GM21529 (cell line): ENCODE data around the gene OS9.

Source experiments
- ATAC-seq: cut with Tn5 transposase; IDR thresholded peaks from one replicate; pipeline ENCODE4 v1.9.1; 2021; ENCODE audit not compliant: unreplicated experiment

Gene OS9

DNA sequence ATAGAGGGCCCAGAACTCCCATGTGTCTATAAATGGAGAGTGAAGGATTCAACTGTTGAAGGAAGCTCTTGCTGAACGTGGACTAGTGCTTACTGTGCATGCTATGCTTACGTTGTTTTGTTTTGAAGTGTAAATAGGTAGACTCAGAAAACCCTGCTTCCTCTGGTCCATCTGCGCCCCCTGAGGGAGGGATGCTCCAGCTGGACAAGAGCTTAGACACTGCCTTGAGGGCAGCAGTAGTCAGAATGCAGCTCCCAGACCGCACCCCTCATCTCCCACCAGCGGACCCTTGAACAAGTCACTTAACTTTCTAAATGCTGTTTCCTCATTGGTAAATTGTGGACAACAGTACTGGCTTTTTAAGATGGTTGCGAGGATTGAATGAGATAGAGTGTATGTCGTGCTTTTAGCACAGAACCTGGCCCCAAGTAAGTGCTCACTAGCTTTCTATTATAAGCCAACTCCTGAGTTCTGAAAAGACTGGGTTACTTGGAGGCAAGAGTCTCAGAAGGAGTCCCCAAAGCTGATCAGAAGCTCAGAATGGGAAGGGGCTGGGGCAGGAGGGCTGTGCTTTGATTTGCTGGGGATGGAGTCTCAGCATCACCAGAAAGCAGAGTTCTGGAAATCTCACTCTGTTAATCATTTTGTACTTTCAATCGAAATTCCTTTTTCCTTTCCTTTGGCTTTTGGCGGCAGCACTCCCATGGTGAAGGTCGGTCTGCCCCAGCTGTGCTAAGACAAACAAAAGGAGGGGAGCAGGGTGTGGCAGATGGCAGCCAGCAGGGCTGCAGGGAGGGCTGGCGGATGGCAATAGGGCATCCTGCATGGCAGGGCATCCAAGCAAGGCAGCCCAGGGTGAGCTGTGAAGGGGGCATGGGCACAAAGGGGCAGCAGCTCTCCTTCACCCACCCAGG is 29.0 kb downstream of the OS9 start:
- no peak for ATAC-seq

DNA sequence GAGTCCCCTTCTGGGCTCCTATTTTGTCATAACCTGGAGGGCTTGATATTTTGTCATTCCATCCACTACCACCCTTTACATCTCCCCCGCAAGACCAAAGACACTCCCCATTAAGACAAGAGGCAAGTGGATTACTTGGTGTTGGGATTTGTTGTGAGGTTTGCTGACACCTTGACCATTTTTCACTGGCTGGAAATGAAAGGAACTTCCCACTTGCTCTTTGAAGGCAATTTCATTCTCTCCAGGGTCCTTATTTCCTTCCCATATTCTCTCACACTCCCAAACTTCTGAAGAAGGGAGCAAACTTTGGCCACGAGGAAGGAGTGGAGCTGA is 29.7 kb downstream of the OS9 start:
- no peak for ATAC-seq

DNA sequence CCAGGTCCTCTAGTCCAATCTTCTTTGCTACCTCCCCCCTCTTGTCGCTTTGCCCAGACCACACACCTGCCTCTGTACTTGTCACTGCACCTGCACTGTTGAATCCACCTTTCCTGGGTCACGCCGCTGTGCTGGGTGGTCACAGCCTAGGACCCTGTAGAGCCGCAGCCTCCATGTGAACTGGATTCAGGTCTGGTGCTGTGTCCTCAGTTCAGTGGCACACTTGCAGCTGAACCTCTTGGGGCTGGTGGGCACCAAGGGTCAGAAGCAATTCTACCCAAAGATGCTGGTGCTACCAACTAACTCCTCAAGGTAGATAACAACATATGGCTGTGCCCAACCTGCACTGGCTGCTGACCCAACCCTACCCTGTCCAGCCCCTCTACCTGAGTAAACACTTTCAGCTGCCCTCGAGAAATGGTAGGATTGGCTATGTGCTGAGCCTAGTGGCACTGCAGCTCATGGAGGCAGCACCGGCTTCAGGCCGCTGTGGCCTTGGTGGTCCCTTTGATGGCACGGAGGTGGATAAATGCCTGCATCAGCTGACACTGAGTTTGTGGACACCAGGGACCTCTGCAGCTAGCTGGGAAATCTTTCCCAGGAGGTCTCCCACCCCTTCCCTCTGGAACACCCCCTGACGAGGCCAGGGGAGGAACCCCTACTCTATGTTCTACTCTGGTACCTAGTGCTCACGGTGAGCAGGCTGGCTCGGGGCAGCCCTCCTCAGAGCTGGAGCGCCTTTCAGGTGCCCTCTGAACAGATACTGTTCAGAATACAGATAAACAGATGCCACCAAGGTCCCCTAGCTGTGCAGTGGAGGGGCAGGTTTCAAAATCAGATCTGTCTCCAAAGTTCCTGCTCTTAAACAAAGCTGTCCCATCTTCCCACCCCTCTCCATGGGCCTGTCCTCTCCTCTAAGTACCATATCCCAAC is 30.3 kb downstream of the OS9 start:
- no peak for ATAC-seq

DNA sequence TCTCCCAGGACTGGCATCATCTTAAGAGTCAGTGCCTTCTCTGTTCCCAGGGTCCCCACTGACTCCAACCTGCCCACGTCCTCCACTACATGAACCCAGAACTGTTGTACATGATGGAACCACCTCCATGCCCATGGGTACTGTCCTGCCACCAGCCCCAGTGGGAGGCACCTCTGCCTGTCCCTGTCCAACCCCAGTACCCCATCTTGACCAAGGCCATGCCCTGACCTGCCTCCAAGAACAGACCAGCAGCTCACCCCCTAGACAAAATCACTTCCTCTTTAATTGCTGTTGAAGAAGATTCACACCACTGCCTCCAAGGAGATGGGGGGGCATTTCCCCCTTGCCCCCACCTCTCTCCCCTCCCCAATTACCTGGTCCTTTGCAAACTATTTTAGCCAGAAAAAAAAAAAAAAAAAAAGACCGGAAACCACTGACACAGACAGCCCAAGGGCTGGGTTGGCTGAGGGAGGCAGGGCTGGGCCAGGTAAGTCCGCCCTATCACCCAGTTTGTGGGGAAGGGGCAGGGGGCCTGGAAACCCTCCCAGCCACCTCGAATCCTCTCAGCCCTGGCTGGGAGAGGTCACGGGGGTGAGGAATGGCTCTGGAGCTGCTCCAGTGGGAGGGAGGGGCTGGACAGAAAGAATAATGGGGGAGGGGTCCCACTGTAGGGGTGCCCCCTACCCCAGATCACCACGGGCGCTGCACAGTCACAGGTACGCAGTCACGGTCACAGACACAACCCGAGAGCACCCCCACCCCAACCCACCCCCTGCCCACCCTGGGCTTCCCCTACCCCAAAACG is 31.2 kb downstream of the OS9 start:
- ATAC-seq: no peak

DNA sequence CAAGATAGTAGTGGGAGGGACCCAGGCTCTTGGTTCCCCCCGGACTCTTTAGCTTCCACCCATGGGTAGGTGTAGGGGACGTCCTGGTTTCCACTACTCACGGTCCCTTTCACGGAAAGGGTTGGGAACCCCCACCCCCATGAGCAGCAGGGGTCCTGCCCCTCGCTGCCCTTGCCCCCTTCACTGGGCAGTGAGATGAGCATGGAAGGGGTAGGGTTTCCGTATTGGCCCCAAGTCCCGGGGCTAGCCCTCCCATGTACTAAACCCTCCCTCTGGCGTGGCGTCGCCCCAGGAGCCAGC is 31.9 kb downstream of the OS9 start:
- ATAC-seq: no peak

DNA sequence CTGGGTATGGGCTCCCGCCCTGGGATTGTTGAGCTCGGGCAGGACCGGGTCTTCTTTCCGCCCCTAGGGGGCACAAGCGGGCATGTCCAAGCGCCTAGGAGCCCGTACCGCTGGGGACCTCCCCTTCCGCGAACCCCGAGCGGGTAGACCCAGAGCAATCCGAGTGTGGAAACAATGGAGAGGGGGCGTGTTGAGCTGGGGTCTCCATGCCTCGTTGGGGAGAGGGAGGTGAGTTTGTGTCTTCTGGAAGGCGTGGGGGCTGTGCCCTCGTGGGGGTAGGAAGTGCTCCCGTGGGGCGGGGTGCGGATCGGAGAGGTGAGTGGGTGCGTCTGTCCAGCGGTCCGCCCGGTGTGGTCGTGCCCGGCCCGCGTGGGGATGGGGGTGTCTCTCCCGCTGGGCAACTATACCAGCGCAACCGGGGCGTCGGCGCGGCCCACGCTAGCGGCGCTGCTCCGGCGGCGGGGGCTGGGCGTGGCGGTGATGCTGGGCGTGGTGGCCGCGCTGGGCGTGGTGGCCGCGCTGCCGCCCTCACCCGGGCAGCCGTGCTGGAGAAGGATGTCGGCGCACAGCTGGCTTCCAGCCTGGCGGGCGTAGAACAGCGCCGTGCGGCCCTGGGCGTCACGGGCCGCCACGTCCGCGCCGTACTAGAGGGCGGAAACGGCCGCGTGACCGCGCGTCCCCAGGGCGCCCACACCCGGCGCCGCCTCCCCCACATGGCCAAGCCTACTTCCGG is 32.4 kb downstream of the OS9 start:
- no peak for ATAC-seq

DNA sequence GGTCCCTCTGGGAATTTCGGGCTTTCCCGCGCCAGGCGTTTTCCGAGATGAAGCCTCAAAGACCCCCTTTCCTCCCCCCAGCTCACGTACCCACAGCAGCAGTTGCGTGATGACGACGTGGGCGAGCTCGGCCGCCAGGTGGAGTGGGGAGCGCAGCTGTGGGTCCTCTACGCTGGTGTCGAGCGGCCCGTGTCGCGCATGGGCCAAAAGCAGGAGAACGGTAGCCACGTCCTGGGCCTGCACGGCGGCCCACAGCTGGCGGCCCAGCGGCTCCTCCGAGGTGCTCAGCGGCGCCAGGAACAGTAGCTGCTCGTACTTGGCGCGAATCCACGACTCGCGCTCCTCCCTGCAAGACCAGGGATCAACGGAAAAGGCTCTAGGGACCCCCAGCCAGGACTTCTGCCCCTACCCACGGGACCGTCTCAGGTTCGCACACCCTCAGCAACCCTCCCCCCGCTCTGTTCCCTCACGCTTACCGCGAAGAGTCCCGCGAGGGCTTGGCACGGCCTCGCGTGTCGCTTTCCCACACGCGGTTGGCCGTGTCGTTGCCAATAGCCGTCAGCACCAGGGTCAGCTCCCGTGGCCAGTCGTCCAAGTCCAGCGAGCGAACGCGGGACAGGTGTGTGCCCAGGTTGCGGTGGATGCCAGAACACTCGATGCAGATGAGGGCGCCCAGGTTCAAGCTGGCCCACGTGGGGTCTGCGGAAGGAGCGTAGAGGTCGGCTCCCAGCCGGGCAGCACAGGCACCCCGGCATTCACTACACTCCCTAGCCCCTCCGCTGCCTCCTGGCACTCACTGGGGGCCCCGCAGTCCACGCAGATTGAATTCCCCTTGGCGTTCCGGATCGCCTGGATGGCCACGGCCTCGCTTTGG is 33.2 kb downstream of the OS9 start:
- no peak for ATAC-seq

DNA sequence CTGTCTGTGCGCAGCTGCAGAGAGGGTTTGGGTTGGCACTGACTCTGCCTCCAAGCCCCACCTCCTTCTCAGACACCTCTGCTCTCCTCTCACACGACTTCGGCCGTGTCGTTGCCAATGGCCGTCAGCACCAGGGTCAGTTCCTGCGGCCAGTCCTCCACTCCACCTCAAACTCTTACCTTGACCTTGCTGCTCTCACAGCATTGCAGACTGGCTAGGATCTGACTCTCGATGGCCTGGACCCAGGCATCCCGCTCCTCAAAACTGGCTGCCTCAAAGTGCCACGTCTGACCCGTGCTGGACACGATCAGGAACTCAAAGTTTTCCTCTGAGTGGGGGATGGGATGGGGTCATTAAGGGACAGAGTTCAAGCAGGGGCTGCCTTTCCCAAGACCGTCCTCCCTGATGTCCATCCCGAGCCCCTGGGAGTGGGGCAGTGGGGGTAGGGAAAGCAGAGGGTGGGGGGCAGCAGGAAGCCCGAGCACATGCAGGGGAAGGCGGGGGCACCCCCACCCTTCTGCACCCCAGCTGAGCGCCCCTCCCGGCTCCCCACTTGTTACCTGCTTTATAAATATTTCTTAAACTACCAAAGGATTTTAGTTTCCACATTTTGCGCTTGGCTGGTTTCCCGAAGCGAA is 33.9 kb downstream of the OS9 start:
- ATAC-seq: no peak

DNA sequence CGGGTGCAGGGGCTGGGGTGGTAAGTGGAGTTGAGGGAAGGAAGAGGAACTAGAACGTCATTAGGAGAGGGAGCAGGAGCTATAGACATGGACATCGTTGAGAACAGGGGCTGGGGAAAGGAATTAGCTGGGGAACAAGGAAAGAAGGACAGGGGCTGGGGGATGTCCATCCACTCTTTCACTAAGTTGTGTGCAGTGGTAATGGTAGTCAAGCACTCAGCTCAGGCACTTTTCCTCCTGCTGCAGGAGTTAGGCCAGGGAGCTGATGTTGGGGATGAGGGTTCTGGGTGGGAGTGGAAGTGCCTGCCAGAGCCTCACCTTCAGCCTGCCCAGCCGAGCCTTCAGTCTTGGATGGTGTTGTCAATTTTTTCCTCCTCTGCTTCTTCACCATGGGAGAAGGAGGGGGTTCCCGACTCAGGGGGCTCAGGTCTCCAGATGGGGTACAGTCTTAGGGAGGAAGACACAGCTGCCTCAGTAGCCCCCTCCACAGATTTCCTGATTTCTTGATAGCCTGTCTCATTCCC is 35.5 kb downstream of the OS9 start:
- ATAC-seq: no peak

DNA sequence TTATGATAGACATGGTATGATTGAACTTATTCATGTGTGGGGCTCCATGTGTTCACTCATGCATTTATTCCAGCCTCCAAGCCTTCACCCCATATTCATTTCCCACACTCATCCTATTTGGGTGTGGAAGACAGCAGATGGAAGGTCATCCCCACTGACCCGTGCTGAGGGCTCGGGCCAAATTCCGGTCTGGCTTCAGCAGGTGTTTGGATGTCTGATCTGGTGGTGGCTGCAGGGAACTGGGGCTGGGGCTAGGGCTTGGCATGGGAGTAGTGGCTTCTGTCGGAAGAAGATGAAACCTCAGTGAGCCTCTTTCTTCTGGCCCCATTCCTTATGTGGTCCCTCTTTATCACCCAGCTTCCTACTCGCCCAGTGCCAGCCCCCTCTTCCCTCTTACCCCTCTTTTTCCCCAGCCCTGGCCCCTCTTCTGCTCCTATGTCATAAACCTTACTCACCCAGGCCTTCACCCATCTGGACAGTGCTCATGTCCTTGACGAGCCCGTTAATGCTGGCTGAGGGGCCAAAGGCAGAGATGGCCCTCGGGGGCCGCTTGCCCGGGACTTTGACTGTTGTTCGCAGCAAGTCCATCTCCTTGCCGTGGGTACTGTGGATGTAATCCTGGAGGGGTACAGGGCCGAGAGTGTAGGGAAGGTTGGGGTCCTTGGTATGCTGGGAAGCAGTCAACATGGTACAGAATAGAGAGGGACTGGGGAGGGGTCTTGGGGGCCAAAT is 36.6 kb downstream of the OS9 start:
- no peak for ATAC-seq

DNA sequence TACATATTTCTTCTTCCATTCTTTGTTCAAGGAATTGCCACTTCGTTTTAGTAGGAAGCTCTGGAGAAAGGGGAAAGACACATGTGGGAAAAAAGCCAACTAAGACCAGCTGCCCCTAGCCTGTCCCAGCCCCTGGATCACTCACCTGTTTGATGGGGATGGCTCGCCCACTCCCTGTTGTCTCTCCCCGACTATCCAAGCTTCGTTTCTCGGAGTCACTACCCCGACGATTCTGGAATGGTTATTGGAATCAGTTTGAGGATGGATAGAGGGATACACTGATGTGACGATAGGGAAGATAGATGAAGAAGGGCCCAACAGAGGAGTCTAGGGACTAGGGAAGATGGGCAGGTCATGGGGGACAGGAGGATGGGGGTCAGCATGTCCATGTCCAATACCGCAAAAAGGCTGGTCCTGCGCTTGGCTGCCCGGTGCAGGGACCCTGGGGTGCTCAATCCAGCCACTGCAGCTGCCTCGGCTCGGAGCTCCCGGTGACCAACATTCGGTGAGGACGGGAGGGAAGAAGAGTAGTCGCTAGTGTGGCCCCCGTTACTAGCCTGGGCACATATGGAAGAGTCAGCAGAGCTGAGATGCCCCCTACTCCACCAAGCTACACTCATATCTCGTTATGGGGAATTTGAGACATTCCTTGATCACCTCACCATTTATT is 37.6 kb downstream of the OS9 start:
- ATAC-seq: no peak

DNA sequence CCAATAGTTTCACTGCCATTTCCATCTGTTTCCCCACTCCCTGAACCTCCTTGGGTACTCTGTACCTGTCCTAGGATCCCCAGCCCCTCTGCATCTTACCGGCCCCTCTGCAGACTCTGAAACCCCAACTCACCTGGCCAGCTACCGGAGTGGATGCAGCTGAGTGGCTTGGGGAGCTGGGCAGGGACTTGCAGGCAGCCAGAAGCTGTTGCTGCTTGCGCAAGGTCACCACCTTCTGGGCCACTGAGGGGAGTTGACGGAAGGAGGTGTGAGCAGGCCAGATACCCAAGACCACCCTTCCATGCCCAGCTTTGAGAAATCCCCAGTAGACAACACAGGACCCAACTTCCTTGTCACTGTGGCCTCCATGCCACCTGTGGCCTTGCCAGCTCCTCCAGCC is 38.3 kb downstream of the OS9 start:
- no peak for ATAC-seq

DNA sequence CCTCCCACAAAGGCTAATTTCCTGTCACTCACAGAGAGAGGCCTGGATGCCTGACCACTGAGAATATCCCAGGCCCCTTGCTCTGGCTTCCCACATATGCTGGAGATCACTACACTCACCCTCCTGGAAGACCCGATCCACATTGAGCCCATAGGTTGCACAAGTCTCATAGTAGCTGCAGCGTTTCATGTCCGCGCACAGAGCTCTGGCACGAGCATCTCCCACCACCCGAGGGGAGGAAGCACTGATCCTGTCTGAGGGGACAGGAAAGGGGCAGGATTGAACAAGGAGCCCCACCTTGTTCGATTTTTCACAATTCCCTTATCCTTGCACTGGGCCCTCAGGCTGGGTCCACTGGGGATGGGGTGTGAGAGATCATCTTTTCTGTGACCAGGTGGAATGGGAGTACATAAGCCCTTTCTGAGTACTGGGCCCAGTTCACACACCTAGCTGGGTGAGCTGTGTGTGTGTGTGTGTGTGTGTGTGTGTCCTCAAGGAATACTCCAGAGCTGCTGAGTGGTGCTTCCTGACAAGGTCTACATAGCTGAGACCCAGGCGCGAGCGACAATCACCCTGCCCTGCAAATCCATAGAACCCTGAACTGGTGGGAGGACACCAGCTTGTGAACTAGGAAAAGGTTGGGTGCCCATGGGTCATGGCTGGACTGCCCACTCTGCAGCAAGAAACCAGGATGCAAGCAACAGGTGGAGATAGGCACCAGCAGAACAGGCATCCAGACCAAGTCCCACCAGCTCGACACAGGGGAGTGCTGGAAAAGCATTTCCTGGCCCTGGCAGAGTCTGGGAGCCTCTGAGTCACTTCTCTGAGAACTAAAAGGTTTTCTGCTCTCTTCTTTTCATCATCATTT is 39.0 kb downstream of the OS9 start:
- ATAC-seq: no peak

DNA sequence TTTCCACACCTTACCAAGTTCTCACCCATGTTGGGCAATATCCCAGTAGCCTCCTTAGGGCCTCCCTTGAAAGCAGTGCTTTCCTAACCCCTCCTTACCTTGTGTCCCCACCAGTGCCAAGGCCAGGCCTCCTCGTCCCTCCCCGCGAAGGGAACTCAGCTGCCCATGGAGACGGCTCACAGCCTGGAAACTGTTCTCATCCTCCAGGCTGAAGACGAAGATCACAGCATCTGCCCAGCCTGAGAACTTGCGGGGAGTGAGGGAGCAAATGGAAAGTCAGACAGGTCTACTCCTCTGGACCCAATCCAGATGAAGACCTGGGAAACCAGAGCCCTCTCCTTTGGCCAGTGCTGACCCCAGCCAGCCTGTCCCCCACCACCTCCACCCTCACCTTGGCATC is 40.0 kb downstream of the OS9 start:
- no peak for ATAC-seq

DNA sequence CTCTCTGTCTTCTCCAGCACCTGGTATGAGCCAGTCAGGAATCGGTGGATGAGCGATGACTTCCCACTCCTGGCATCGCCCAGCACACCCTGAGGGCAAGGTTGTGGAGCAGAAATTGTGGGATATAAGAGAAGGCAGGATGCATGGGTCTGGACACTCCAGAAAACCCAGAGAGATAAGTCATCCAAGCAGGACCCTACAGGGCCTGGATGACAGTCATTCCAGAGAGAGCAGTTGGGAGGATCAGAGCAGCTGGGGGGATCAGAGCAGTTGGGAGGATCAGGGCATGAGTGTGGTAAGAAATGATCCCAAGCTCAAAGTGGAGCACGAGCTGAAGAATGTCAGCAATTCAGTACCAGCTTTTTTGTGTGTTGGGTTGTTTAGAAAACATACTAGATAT is 40.7 kb downstream of the OS9 start:
- ATAC-seq: no peak

DNA sequence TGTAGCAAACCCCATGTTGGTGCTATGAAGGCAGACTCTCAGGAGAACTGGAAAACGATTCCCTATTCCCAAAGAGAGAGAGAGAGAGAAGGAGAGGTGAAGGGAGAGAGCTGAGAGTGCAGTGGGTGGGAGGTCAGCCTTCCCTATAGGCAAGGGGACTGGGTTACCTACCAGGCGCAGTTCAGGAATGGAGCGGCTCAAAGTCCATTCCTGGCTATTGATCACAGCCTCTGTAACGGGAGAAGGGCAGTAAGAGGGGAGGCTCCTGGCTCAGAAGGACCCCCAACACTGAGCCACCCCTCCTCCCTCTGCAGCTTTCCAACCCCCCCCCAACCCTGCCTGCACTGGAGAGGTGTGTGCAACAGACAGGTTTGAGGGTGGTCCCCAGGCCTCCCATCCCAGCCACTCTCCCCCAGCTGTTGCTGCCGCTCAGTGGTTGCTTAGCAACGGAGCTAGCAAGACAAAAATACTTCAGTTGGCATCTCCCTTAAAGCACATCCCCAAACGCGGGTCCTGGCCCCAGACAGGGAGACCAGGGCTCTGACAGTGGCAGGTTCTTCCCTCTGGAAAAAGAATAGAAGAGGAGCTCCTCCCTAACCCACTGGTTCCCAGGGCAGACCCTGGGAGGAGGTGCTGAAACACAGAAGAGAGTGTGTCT is 41.4 kb downstream of the OS9 start:
- ATAC-seq: no peak
